B cell (primary cell): Measurements from ENCODE around the gene C2CD4C. TPM values are rescaled to one million over a fixed set of nuclear protein-coding genes. Genes with fewer than 3 reads are reported as not detected.

Experiments used
- ATAC-seq: fragments of 200-7000 bp; cut with Tn5 transposase; one replicate; pipeline ENCODE4 v1.10.0; 2021; ENCODE audit warnings: low read depth, mild to moderate bottlenecking, moderate number of reproducible peaks, moderate library complexity
- CTCF ChIA-PET: fragments of 350-600 bp; sonication (Branson Sonifier 250); formaldehyde crosslinking; loops from one replicate; lab custom pipeline; 2021; ENCODE audit warnings: antibody characterized with exemption, inconsistent platforms; lab: Charles Lee
- POLR2A ChIA-PET: fragments of 350-600 bp; sonication (Branson Sonifier 250); formaldehyde crosslinking; loops from one replicate; lab custom pipeline; 2021; ENCODE audit warnings: antibody characterized with exemption; lab: Charles Lee
- DNase-seq: peaks from one replicate; pipeline ENCODE4 v3.0.0; 2013
- H2AFZ ChIP-seq: 2 replicates; pipeline ENCODE4 v1.6.1; 2012; ENCODE audit warnings: mild to moderate bottlenecking, low read depth, low read length; ENCODE audit not compliant: insufficient read depth, poor library complexity, severe bottlenecking
- H3K27ac ChIP-seq, 2 donors: 1 replicate in 1 of 2; 2 replicates in 1 of 2; pipeline ENCODE4 v1.5.1; 2012 to 2013; ENCODE audit warnings: low read length in 2 of 2, mild to moderate bottlenecking in 2 of 2, moderate library complexity in 1 of 2
- H3K27me3 ChIP-seq, 4 experiments: fragments of 200-600 bp in 1 of 4; sonication (generic) in 1 of 4; replicated peaks in 1 of 4; 1 replicate in 2 of 4; 2 replicates in 2 of 4; pipeline versions ENCODE4 v1.6.1 to v1.7.0; 2013 to 2016; ENCODE audit warnings: low read length in 3 of 4, mild to moderate bottlenecking in 2 of 4, mixed read lengths in 1 of 4, moderate library complexity in 1 of 4; ENCODE audit not compliant: insufficient read depth in 4 of 4, control insufficient read depth in 3 of 4; ENCODE audit errors: control extremely low read depth in 1 of 4
- H3K36me3 ChIP-seq, 2 experiments: replicated peaks in 1 of 2; 1 replicate in 1 of 2; 2 replicates in 1 of 2; pipeline versions ENCODE4 v1.6.1 to v1.7.1; 2013; ENCODE audit warnings: low read length in 1 of 2; ENCODE audit not compliant: insufficient read depth in 2 of 2, control insufficient read depth in 1 of 2; ENCODE audit errors: control extremely low read depth in 1 of 2, extremely low read depth in 1 of 2
- H3K4me1 ChIP-seq, 2 donors: fragments of 200-600 bp in 1 of 2; sonication (generic) in 1 of 2; 1 replicate in 1 of 2; 2 replicates in 1 of 2; pipeline versions ENCODE4 v1.5.1 to v1.6.1; 2013 to 2017; ENCODE audit warnings: low read length in 2 of 2; ENCODE audit not compliant: control insufficient read depth in 2 of 2, insufficient read depth in 2 of 2
- H3K4me2 ChIP-seq: replicated peaks from 2 replicates; pipeline ENCODE3; 2012; ENCODE audit warnings: mild to moderate bottlenecking, low read depth, low read length; ENCODE audit not compliant: poor library complexity, severe bottlenecking
- H3K4me3 ChIP-seq, 5 experiments: fragments of 200-600 bp in 1 of 5; sonication (generic) in 1 of 5; 1 replicate in 3 of 5; 2 replicates in 2 of 5; pipeline versions ENCODE4 v1.5.1 to v1.7.0; 2011 to 2016; ENCODE audit warnings: low read length in 4 of 5, mild to moderate bottlenecking in 4 of 5, low read depth in 2 of 5, control low read depth in 1 of 5, moderate library complexity in 1 of 5; ENCODE audit not compliant: insufficient read depth in 1 of 5; ENCODE audit errors: control extremely low read depth in 1 of 5, extremely low read depth in 1 of 5
- H3K79me2 ChIP-seq: fragments of 200-600 bp; sonication (generic); one replicate; pipeline ENCODE4 v1.6.0; 2016; ENCODE audit warnings: low read length; ENCODE audit not compliant: control insufficient read depth, insufficient read depth
- H3K9ac ChIP-seq: fragments of 200-600 bp; sonication (generic); 2 replicates; pipeline ENCODE4 v1.6.1; 2017; ENCODE audit warnings: mild to moderate bottlenecking, low read length, moderate library complexity
- H3K9me3 ChIP-seq, 3 donors: one replicate each; pipeline versions ENCODE4 v1.6.1 to v1.7.1; 2013; ENCODE audit warnings: low read length in 2 of 3; ENCODE audit not compliant: control insufficient read depth in 2 of 3, insufficient read depth in 1 of 3; ENCODE audit errors: control extremely low read depth in 1 of 3
- H4K20me1 ChIP-seq: 2 replicates; pipeline ENCODE4 v1.6.0; 2012; ENCODE audit warnings: mild to moderate bottlenecking, low read length; ENCODE audit not compliant: insufficient read depth, control insufficient read depth, poor library complexity, severe bottlenecking
- H3K27ac Mint-ChIP-seq: one replicate; pipeline ENCODE4 v1.8.0; 2021; ENCODE audit warnings: mixed read lengths
- H3K27me3 Mint-ChIP-seq: one replicate; pipeline ENCODE4 v1.8.0; 2021; ENCODE audit warnings: mixed read lengths
- H3K4me1 Mint-ChIP-seq: one replicate; pipeline ENCODE4 v1.8.0; 2021; ENCODE audit warnings: mixed read lengths
- H3K4me3 Mint-ChIP-seq: one replicate; pipeline ENCODE4 v1.8.0; 2021; ENCODE audit warnings: mixed read lengths
- H3K9me3 Mint-ChIP-seq: one replicate; pipeline ENCODE4 v1.8.0; 2022; ENCODE audit warnings: mixed read lengths; ENCODE audit not compliant: insufficient read depth
- EZH2 ChIP-seq: IDR thresholded peaks from 2 replicates; pipeline ENCODE4 v1.6.1; 2012; ENCODE audit warnings: borderline replicate concordance, low read depth, mild to moderate bottlenecking, moderate library complexity, low read length; ENCODE audit not compliant: insufficient read depth, poor library complexity, severe bottlenecking
- WGBS: methylation state at CpG from one replicate; pipeline ENCODE4 v1.1.5; 2013; ENCODE audit warnings: missing lambda C conversion rate; ENCODE audit not compliant: insufficient coverage; 5-methylcytosine and 5-hydroxymethylcytosine counted together
- intact Hi-C: fragments of 100-400 bp; cut with micrococcal nuclease; formaldehyde crosslinking; loops from one replicate; pipeline ENCODE4 v1.10.0; 2022
- polyA plus RNA-seq: library from polyadenylated mRNA; depleted of rRNA; stranded (reverse); fragments of >200 nt; gene quantifications from 2 replicates; pipeline ENCODE4 v1.2.3, GENCODE V29; 2012
- total RNA-seq, 2 donors: library from RNA; stranded (reverse); fragments of 120-200 nt in 1 of 2; gene quantifications; 1 replicate in 1 of 2; 2 replicates in 1 of 2; pipeline versions ENCODE4 v1.2.3 to v1.2.4, GENCODE V29; 2013 to 2022
- TF ChIP-seq, protein P1 (sequence below): fragments of 200-600 bp; IDR thresholded peaks from one replicate; pipeline ENCODE4 v1.8.0; 2022; ENCODE audit warnings: antibody characterized with exemption, mild to moderate bottlenecking

Gene C2CD4C
- total and polyA plus RNA-seq, 2 donors (not counting 1 experiment from before 2014, with no cell fraction given), result not detected

DNA sequence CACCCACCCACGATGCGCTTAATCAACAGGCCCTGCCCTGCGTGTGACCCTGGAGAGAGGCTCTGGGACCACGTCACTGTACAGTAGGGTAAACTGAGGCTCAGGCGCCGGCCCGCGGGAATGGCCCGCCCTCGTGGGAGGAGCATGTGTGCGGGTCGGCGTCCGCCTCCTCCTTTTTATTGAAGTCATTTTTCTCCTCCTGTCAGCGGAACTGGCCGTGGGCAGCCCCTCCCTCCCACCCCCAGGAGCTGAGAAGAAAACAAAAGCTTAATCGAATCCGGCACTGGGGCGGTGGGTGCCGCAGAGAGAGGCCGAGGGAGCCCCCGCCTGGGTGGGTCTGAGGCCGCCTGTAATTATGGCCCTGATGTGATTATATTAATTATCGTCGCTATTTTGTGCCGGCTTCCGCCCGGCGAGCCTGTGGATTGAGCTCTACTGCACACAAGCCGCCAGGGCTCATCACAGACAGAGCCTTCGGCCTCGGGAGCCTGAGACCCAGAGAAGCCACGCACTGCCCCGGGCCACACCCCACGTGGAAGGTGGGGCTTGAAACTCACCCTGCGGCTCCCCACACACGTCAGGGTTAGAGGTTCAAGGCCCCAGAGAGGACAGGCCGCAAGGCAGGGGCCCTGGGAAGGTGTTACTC is 7.0 kb downstream of the C2CD4C start:
- Histone ChIP-seq H3K79me2 (no peaks in the 10 kb centered on the region), H3K4me3 (no peak overlapping the region), H4K20me1 (no peaks in the 10 kb centered on the region), H3K4me2 (no peak overlapping the region), H3K9me3 (peaks cover 0 to 24% (median 0%) of the 10 kb centered on the region in 3 donors), H3K4me1 (no peaks in the 10 kb centered on the region), H3K27ac (no peak overlapping the region), H3K9ac (no peak overlapping the region), H3K36me3 (no peaks in the 10 kb centered on the region), H3K27me3 (peaks cover 0 to 16% (median 0%) of the 10 kb centered on the region in 4 experiments), H2AFZ (no peak overlapping the region)
- DNase-seq (no peak), ATAC-seq (no peak)
- H3K9me3 Mint-ChIP-seq, result no peaks in the 10 kb centered on the region
- H3K4me3 Mint-ChIP-seq, result no peak overlapping the region
- POLR2A ChIA-PET, result no interaction called here
- WGBS, result 85% methylated on average over 21 of the region's 38 CpGs
- CTCF ChIA-PET, result no interaction called here
- no peak overlapping the region for H3K27ac Mint-ChIP-seq
- TF ChIP-seq, protein P1, sequence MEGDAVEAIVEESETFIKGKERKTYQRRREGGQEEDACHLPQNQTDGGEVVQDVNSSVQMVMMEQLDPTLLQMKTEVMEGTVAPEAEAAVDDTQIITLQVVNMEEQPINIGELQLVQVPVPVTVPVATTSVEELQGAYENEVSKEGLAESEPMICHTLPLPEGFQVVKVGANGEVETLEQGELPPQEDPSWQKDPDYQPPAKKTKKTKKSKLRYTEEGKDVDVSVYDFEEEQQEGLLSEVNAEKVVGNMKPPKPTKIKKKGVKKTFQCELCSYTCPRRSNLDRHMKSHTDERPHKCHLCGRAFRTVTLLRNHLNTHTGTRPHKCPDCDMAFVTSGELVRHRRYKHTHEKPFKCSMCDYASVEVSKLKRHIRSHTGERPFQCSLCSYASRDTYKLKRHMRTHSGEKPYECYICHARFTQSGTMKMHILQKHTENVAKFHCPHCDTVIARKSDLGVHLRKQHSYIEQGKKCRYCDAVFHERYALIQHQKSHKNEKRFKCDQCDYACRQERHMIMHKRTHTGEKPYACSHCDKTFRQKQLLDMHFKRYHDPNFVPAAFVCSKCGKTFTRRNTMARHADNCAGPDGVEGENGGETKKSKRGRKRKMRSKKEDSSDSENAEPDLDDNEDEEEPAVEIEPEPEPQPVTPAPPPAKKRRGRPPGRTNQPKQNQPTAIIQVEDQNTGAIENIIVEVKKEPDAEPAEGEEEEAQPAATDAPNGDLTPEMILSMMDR, result no peak
- TF ChIP-seq EZH2, result no peak
- H3K4me1 Mint-ChIP-seq, result no peaks in the 10 kb centered on the region
- H3K27me3 Mint-ChIP-seq, result peaks cover 15% of the 10 kb centered on the region
- intact Hi-C loops, result no loop called here

DNA sequence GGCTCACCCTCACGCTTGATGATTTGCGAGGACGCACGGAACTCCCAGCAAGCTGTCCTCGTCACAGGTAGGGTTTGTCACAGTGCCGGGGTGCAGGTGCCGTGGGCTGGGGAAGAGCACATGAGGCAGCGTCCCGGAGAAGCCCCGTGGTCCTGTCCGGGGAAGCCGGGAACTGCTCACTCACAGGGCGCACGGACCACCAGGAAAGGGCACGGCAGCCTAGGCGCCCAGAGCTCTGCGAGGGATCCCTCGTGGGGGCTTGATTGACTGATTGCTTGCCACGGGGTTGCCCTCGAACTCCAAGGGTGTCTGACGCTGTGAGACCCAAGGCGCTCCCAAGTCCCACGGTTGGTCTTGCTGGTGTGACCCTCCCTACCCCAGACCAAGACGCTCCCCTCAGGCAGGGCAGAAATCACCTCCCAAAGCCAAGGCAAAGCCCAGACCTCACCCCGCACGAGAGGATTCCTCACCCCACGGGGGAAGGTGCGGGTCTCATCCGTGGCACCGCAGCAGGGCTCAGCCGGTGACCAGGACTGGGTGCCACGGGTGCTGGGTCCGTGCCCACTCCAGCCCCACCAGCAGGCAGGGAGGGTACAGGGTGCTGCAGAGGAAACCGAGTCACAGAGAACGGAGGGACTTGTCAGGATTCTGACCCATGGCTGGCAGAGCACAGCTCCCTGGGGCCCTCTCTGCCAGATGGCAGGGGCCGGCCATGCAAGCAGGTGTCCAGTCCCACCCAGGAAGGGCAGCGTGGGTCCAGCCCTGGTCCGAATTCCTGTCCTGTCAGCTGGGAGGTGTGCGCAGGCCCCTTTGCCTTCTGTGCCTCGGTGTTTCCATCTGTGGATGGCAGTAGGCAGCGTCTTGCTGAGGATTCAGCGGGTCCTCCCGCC is 7.7 kb downstream of the C2CD4C start:
- intact Hi-C loops, result no loop called here
- H2AFZ ChIP-seq, result no peak overlapping the region
- no peak overlapping the region for H3K9ac ChIP-seq
- ChIA-PET CTCF (no interaction called here), POLR2A (no interaction called here)
- Mint-ChIP-seq H3K4me1 (no peaks in the 10 kb centered on the region), H3K27me3 (peaks cover 15% of the 10 kb centered on the region), H3K9me3 (no peaks in the 10 kb centered on the region), H3K27ac (no peak overlapping the region), H3K4me3 (no peak overlapping the region)
- H3K9me3 ChIP-seq, result peaks cover 0 to 24% (median 0%) of the 10 kb centered on the region in 3 donors
- no peak for ATAC-seq
- no peak for DNase-seq
- H3K79me2 ChIP-seq, result no peaks in the 10 kb centered on the region
- TF ChIP-seq, protein P1, result no peak
- TF ChIP-seq EZH2, result no peak
- no peaks in the 10 kb centered on the region for H3K4me1 ChIP-seq
- 92% methylated on average over 43 of the region's 43 CpGs for WGBS
- H3K27ac ChIP-seq, result no peak overlapping the region
- peaks cover 0 to 16% (median 0%) of the 10 kb centered on the region in 4 experiments for H3K27me3 ChIP-seq
- H4K20me1 ChIP-seq, result no peaks in the 10 kb centered on the region
- H3K4me2 ChIP-seq, result no peak overlapping the region
- no peaks in the 10 kb centered on the region for H3K36me3 ChIP-seq
- H3K4me3 ChIP-seq, result no peak overlapping the region
